GM21619 (cell line): Measurements from ENCODE around the gene CDKAL1.
"Not testable (repeated sequence)": the region's sequence is repeated elsewhere in the genome, so short reads cannot be mapped to it uniquely, and the experiment has no call there.

Experiments used
- ATAC-seq: cut with Tn5 transposase; IDR thresholded peaks from one replicate; pipeline ENCODE4 v1.9.1; 2021; ENCODE audit not compliant: unreplicated experiment

The CDKAL1 gene

GRCh38 chr6:21087188-21087587 is 552.9 kb downstream of the CDKAL1 start:
- no peak for ATAC-seq

- no peak for ATAC-seq
Measured at GRCh38 chr6:21091411-21091810, 557.2 kb downstream of the CDKAL1 start.

GRCh38 chr6:21092231-21092772 is 558.0 kb downstream of the CDKAL1 start:
- not testable (repeated sequence) for ATAC-seq

GRCh38 chr6:21095462-21095861 is 561.2 kb downstream of the CDKAL1 start:
- ATAC-seq, result no peak

GRCh38 chr6:21098134-21098533 is 563.9 kb downstream of the CDKAL1 start:
- no peak for ATAC-seq

GRCh38 chr6:21098744-21099143 is 564.5 kb downstream of the CDKAL1 start:
- ATAC-seq, result no peak

GRCh38 chr6:21099338-21100314 is 565.4 kb downstream of the CDKAL1 start:
- ATAC-seq, result no peak

GRCh38 chr6:21100991-21101390 is 566.7 kb downstream of the CDKAL1 start:
- ATAC-seq, result no peak

GRCh38 chr6:21101694-21102093 is 567.4 kb downstream of the CDKAL1 start:
- no peak for ATAC-seq

- ATAC-seq, result no peak
Measured at GRCh38 chr6:21102201-21102600, 567.9 kb downstream of the CDKAL1 start.

- no peak for ATAC-seq
Measured at GRCh38 chr6:21102624-21103023, 568.4 kb downstream of the CDKAL1 start.

- ATAC-seq, result no peak
Measured at GRCh38 chr6:21103626-21104224, 569.5 kb downstream of the CDKAL1 start.

GRCh38 chr6:21104288-21104687 is 570.0 kb downstream of the CDKAL1 start:
- no peak for ATAC-seq

GRCh38 chr6:21107796-21108195 is 573.5 kb downstream of the CDKAL1 start:
- ATAC-seq, result no peak

- ATAC-seq, result no peak
Measured at GRCh38 chr6:21109391-21110178, 575.3 kb downstream of the CDKAL1 start.

GRCh38 chr6:21110684-21111083 is 576.4 kb downstream of the CDKAL1 start:
- ATAC-seq, result no peak

GRCh38 chr6:21111093-21111725 is 577.0 kb downstream of the CDKAL1 start:
- ATAC-seq, result no peak

GRCh38 chr6:21115111-21115510 is 580.9 kb downstream of the CDKAL1 start:
- no peak for ATAC-seq

GRCh38 chr6:21116736-21117135 is 582.5 kb downstream of the CDKAL1 start:
- ATAC-seq, result no peak

- no peak for ATAC-seq
Measured at GRCh38 chr6:21118216-21118780, 584.0 kb downstream of the CDKAL1 start.
